Endothelial cell of umbilical vein (primary cell): ENCODE measurements around the gene VAV3.

Experiments
- TF ChIP-seq, protein P1 (sequence below), 2 donors: IDR thresholded peaks; 1 replicate in 1 of 2; 2 replicates in 1 of 2; pipeline ENCODE4 v1.5.1; 2011; ENCODE audit warnings: low read length in 2 of 2, mild to moderate bottlenecking in 2 of 2, moderate library complexity in 2 of 2, control low read depth in 1 of 2, inconsistent platforms in 1 of 2, low read depth in 1 of 2; ENCODE audit not compliant: insufficient read depth in 1 of 2; ENCODE audit errors: extremely low read depth in 1 of 2
- TF ChIP-seq, protein P2 (sequence below): IDR thresholded peaks from 2 replicates; pipeline ENCODE4 v1.6.1; 2011; ENCODE audit not compliant: insufficient read depth, insufficient read length

DNA sequence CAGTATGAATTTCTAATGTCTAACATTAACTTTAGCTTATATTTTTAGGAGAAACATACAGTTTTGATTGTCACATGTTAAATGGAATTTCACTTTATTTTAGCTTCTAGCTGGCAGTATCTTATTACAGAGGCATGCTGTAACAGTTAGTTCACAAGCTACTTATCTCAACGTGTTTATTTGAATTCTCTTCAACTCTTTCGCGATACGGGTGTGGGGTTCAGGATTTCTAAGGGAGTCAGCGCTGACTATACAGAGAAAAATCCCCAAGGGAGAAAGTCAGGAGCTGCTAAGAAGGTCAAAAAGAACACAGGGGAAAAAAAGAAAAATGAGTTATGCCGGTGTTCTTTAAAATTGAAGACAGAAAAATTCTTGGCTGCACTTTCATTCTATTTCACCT is 296.2 kb downstream of the VAV3 start:
- TF ChIP-seq, protein P1, sequence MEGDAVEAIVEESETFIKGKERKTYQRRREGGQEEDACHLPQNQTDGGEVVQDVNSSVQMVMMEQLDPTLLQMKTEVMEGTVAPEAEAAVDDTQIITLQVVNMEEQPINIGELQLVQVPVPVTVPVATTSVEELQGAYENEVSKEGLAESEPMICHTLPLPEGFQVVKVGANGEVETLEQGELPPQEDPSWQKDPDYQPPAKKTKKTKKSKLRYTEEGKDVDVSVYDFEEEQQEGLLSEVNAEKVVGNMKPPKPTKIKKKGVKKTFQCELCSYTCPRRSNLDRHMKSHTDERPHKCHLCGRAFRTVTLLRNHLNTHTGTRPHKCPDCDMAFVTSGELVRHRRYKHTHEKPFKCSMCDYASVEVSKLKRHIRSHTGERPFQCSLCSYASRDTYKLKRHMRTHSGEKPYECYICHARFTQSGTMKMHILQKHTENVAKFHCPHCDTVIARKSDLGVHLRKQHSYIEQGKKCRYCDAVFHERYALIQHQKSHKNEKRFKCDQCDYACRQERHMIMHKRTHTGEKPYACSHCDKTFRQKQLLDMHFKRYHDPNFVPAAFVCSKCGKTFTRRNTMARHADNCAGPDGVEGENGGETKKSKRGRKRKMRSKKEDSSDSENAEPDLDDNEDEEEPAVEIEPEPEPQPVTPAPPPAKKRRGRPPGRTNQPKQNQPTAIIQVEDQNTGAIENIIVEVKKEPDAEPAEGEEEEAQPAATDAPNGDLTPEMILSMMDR (IDR thresholded peaks at IDR 0.05; ENCODE audit: extremely low read depth in 1 of 2, insufficient read depth in 1 of 2, low read depth in 1 of 2, low read length in 2 of 2) = no peak
- TF ChIP-seq, protein P2, sequence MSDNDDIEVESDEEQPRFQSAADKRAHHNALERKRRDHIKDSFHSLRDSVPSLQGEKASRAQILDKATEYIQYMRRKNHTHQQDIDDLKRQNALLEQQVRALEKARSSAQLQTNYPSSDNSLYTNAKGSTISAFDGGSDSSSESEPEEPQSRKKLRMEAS = no peak
